Fibroblast of lung (primary cell): ENCODE results near the gene MICAL2.

Experiments used
- CTCF ChIP-seq, 2 donors: IDR thresholded peaks in 1 of 2; conservative IDR thresholded peaks in 1 of 2; 1 replicate in 1 of 2; 2 replicates in 1 of 2; pipeline ENCODE4 v1.5.1; 2011 to 2012; ENCODE audit warnings: low read length in 2 of 2, control low read depth in 1 of 2, inconsistent platforms in 1 of 2, low read depth in 1 of 2, mild to moderate bottlenecking in 1 of 2
- EZH2 ChIP-seq: IDR thresholded peaks from 2 replicates; pipeline ENCODE4 v1.5.1; 2012; ENCODE audit warnings: low read length, control low read depth, mild to moderate bottlenecking; ENCODE audit errors: missing control alignments

GRCh38 chr11:12172493-12173013, 62.2 kb downstream of the MICAL2 start:
- no peak for TF ChIP-seq EZH2
- TF ChIP-seq CTCF (conservative IDR thresholded peaks at IDR 0.05 in 1 of 2, IDR thresholded peaks at IDR 0.05 in 1 of 2; ENCODE audit: low read depth in 1 of 2, low read length in 2 of 2) = no peak
